ENCODE data around the gene REL.
A peak's percentile ranks its signal among the peaks of the same experiment; 100 is the strongest.

The REL gene

GRCh38 chr2:60962528-60962927 lies 81.2 kb downstream of the REL start:
- Histone ChIP-seq H3K27ac (ENCODE audit: low read depth, low read length) (peak overlapping the region; percentile 47; the same call in 1 of the 2 replicates), H3K36me3 (ENCODE audit: low read length) (no peaks in the 10 kb centered on the region), H2AFZ (ENCODE audit: low read depth, low read length, severe bottlenecking) (no peak overlapping the region), H3K9me2 (replicated peaks; ENCODE audit: insufficient read depth, low read length) (no peaks in the 10 kb centered on the region), H3K79me2 (ENCODE audit: insufficient read depth, low read length) (no peaks in the 10 kb centered on the region), H3K9me3 (ENCODE audit: insufficient read depth, low read length) (no peaks in the 10 kb centered on the region), H3K4me3 (ENCODE audit: insufficient read depth, low read length, poor library complexity, severe bottlenecking) (no peak overlapping the region), H3F3A (ENCODE audit: insufficient read depth) (peaks cover 41% of the 10 kb centered on the region), H3K4me2 (ENCODE audit: low read depth, low read length, poor library complexity, severe bottlenecking) (no peak overlapping the region), H3K9ac (ENCODE audit: low read length) (no peak overlapping the region), H3K27me3 (ENCODE audit: low read length) (no peaks in the 10 kb centered on the region), H4K20me1 (ENCODE audit: low read depth, low read length) (no peaks in the 10 kb centered on the region)
- TF ChIP-seq, protein P1, sequence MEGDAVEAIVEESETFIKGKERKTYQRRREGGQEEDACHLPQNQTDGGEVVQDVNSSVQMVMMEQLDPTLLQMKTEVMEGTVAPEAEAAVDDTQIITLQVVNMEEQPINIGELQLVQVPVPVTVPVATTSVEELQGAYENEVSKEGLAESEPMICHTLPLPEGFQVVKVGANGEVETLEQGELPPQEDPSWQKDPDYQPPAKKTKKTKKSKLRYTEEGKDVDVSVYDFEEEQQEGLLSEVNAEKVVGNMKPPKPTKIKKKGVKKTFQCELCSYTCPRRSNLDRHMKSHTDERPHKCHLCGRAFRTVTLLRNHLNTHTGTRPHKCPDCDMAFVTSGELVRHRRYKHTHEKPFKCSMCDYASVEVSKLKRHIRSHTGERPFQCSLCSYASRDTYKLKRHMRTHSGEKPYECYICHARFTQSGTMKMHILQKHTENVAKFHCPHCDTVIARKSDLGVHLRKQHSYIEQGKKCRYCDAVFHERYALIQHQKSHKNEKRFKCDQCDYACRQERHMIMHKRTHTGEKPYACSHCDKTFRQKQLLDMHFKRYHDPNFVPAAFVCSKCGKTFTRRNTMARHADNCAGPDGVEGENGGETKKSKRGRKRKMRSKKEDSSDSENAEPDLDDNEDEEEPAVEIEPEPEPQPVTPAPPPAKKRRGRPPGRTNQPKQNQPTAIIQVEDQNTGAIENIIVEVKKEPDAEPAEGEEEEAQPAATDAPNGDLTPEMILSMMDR (IDR thresholded peaks at IDR 0.05; ENCODE audit: insufficient read depth, low read length, poor library complexity, severe bottlenecking), result no peak

DNA sequence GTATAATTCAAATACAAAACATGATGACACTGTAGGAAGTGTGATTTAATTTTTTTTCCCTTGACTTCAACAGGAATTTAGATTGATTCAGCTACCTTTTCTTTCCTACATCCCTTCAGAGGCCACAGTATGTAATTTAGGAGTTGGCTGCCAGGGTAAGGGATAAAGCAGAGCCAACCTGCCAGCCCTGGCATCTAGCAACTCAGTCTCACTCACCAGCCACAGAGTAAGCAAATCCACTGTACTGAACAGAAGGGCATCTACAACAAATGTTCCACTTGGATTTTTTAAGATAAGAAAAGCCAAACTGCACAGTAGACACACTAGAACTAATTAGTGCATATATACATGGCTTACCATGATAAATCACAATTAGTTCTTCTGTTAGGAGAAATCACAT lies 81.8 kb downstream of the REL start:
- Histone ChIP-seq H3K79me2 (ENCODE audit: insufficient read depth, low read length) (0 out of 2 replicates have a peak, but pooled peaks cover 3% of the 10 kb centered on the region), H3K27me3 (ENCODE audit: low read length) (no peaks in the 10 kb centered on the region), H4K20me1 (ENCODE audit: low read depth, low read length) (no peaks in the 10 kb centered on the region), H3K9ac (ENCODE audit: low read length) (no peak overlapping the region), H3K9me3 (ENCODE audit: insufficient read depth, low read length) (no peaks in the 10 kb centered on the region), H2AFZ (ENCODE audit: low read depth, low read length, severe bottlenecking) (no peak overlapping the region), H3K36me3 (ENCODE audit: low read length) (no peaks in the 10 kb centered on the region), H3K4me3 (ENCODE audit: insufficient read depth, low read length, poor library complexity, severe bottlenecking) (no peak overlapping the region), H3K4me2 (ENCODE audit: low read depth, low read length, poor library complexity, severe bottlenecking) (no peak overlapping the region), H3K9me2 (replicated peaks; ENCODE audit: insufficient read depth, low read length) (no peaks in the 10 kb centered on the region), H3K27ac (ENCODE audit: low read depth, low read length) (peak overlapping the region; percentile 47), H3F3A (ENCODE audit: insufficient read depth) (peaks cover 48% of the 10 kb centered on the region)
- TF ChIP-seq EZH2phosphoT487 (conservative IDR thresholded peaks at IDR 0.05; ENCODE audit: low read length), result no peak
- TF ChIP-seq, protein P1 (IDR thresholded peaks at IDR 0.05; ENCODE audit: insufficient read depth, low read length, poor library complexity, severe bottlenecking), result no peak

- Histone ChIP-seq H3K4me2 (ENCODE audit: low read depth, low read length, poor library complexity, severe bottlenecking) (peak overlapping the region; percentile 79), H3K9ac (ENCODE audit: low read length) (peak overlapping the region; percentile 40; the same call in 1 of the 2 replicates), H3F3A (ENCODE audit: insufficient read depth) (peaks cover 63% of the 10 kb centered on the region), H3K79me2 (ENCODE audit: insufficient read depth, low read length) (peaks cover 12% of the 10 kb centered on the region; the same call in 1 of the 2 replicates), H4K20me1 (ENCODE audit: low read depth, low read length) (no peaks in the 10 kb centered on the region), H3K36me3 (ENCODE audit: low read length) (no peaks in the 10 kb centered on the region), H3K9me2 (replicated peaks; ENCODE audit: insufficient read depth, low read length) (no peaks in the 10 kb centered on the region), H3K27me3 (ENCODE audit: low read length) (no peaks in the 10 kb centered on the region), H3K4me3 (ENCODE audit: insufficient read depth, low read length, poor library complexity, severe bottlenecking) (no peak overlapping the region), H3K27ac (ENCODE audit: low read depth, low read length) (peak overlapping the region; percentile 96), H3K9me3 (ENCODE audit: insufficient read depth, low read length) (no peaks in the 10 kb centered on the region), H2AFZ (ENCODE audit: low read depth, low read length, severe bottlenecking) (peak overlapping the region; percentile 2)
- no peak for TF ChIP-seq EZH2phosphoT487 (conservative IDR thresholded peaks at IDR 0.05; ENCODE audit: low read length)
- TF ChIP-seq, protein P1 (IDR thresholded peaks at IDR 0.05; ENCODE audit: insufficient read depth, low read length, poor library complexity, severe bottlenecking), result no peak
Observed at GRCh38 chr2:60964651-60965498, 83.5 kb downstream of the REL start.
